HEK293 (cell line): ENCODE measurements around the gene URAD.
"Not testable (repeated sequence)": the region's sequence is repeated elsewhere in the genome, so short reads cannot be mapped to it uniquely, and the experiment has no call there.

Experiments used
- CTCF ChIA-PET: fragments of 350-600 bp; formaldehyde crosslinking; extraction: SDS; loops from one replicate; lab custom pipeline; 2021; ENCODE audit warnings: antibody characterized with exemption; lab: Yijun Ruan, JAX
- POLR2A ChIA-PET: fragments of 300-600 bp; formaldehyde crosslinking; extraction: SDS; loops from one replicate; lab custom pipeline; 2020; ENCODE audit warnings: antibody characterized with exemption, inconsistent platforms; lab: Yijun Ruan, JAX
- H3K27ac ChIP-seq: fragments of 200-500 bp; sonication (Bioruptor generic); 2 replicates; pipeline ENCODE4 v1.5.1; 2014; ENCODE audit warnings: low read depth, low read length, control low read depth, inconsistent platforms; ENCODE audit errors: extremely low read depth
- H3K36me3 ChIP-seq, 2 experiments: fragments of 200-500 bp in 1 of 2; sonication (Bioruptor generic) in 1 of 2; 1 replicate in 1 of 2; 2 replicates in 1 of 2; pipeline ENCODE4 v1.5.1; 2014 to 2017; ENCODE audit warnings: inconsistent platforms in 2 of 2, low read length in 2 of 2; ENCODE audit not compliant: control insufficient read depth in 2 of 2, insufficient read depth in 1 of 2
- H3K4me1 ChIP-seq: fragments of 200-500 bp; sonication (Bioruptor generic); 2 replicates; pipeline ENCODE4 v1.5.1; 2014; ENCODE audit warnings: mild to moderate bottlenecking, low read length, inconsistent platforms; ENCODE audit not compliant: control insufficient read depth, insufficient read depth
- H3K4me3 ChIP-seq: 2 replicates; pipeline ENCODE4 v1.5.1; 2011; ENCODE audit warnings: low read depth, mild to moderate bottlenecking, control low read depth, low read length, moderate library complexity
- H3K9me3 ChIP-seq: fragments of 200-500 bp; sonication (Bioruptor generic); 2 replicates; pipeline ENCODE4 v1.5.1; 2014; ENCODE audit warnings: low read depth, low read length, inconsistent platforms; ENCODE audit not compliant: control insufficient read depth, insufficient read depth
- AEBP2 ChIP-seq: fragments of 450-650 bp; formaldehyde crosslinking; IDR thresholded peaks from 2 replicates; pipeline ENCODE4 v1.5.1; 2016; ENCODE audit warnings: missing biosample characterization, missing genetic modification characterization, borderline replicate concordance
- EGR2 ChIP-seq: fragments of 450-650 bp; formaldehyde crosslinking; IDR thresholded peaks from 2 replicates; pipeline ENCODE4 v1.5.1; 2016; ENCODE audit warnings: low read depth, missing biosample characterization, missing genetic modification characterization
- OVOL3 ChIP-seq: fragments of 450-650 bp; formaldehyde crosslinking; IDR thresholded peaks from 2 replicates; pipeline ENCODE4 v1.5.1; 2016; ENCODE audit warnings: missing biosample characterization, missing genetic modification characterization
- SP2 ChIP-seq: fragments of 450-650 bp; formaldehyde crosslinking; IDR thresholded peaks from 2 replicates; pipeline ENCODE4 v1.5.1; 2016; ENCODE audit warnings: missing biosample characterization, missing genetic modification characterization
- SP7 ChIP-seq: fragments of 450-650 bp; formaldehyde crosslinking; IDR thresholded peaks from 2 replicates; pipeline ENCODE4 v1.5.1; 2016; ENCODE audit warnings: missing biosample characterization, missing genetic modification characterization
- ZFHX2 ChIP-seq: fragments of 450-650 bp; formaldehyde crosslinking; conservative IDR thresholded peaks from 2 replicates; pipeline ENCODE4 v1.5.1; 2016; ENCODE audit warnings: missing biosample characterization, missing genetic modification characterization
- ZFP37 ChIP-seq: fragments of 450-650 bp; formaldehyde crosslinking; IDR thresholded peaks from 2 replicates; pipeline ENCODE4 v1.5.1; 2016; ENCODE audit warnings: missing biosample characterization, missing genetic modification characterization
- ZNF175 ChIP-seq: fragments of 450-650 bp; formaldehyde crosslinking; IDR thresholded peaks from 2 replicates; pipeline ENCODE4 v1.5.1; 2016; ENCODE audit warnings: missing biosample characterization, missing genetic modification characterization
- ZNF24 ChIP-seq: fragments of 450-650 bp; formaldehyde crosslinking; IDR thresholded peaks from 2 replicates; pipeline ENCODE4 v1.5.1; 2016; ENCODE audit warnings: missing biosample characterization, missing genetic modification characterization
- ZNF280D ChIP-seq: fragments of 450-650 bp; formaldehyde crosslinking; IDR thresholded peaks from 2 replicates; pipeline ENCODE4 v1.5.1; 2016; ENCODE audit warnings: missing biosample characterization, missing genetic modification characterization
- ZNF416 ChIP-seq: fragments of 450-650 bp; formaldehyde crosslinking; IDR thresholded peaks from 2 replicates; pipeline ENCODE4 v1.5.1; 2016; ENCODE audit warnings: missing biosample characterization, missing genetic modification characterization
- ZNF514 ChIP-seq: fragments of 450-650 bp; formaldehyde crosslinking; IDR thresholded peaks from 2 replicates; pipeline ENCODE4 v1.5.1; 2016; ENCODE audit warnings: missing biosample characterization, missing genetic modification characterization
- ZNF585B ChIP-seq: fragments of 450-650 bp; formaldehyde crosslinking; IDR thresholded peaks from 2 replicates; pipeline ENCODE4 v1.5.1; 2016; ENCODE audit warnings: missing biosample characterization, missing genetic modification characterization
- ZNF610 ChIP-seq: fragments of 450-650 bp; formaldehyde crosslinking; IDR thresholded peaks from 2 replicates; pipeline ENCODE4 v1.5.1; 2016; ENCODE audit warnings: missing biosample characterization, missing genetic modification characterization, borderline replicate concordance
- ZNF792 ChIP-seq: fragments of 450-650 bp; formaldehyde crosslinking; IDR thresholded peaks from 2 replicates; pipeline ENCODE4 v1.5.1; 2016; ENCODE audit warnings: missing biosample characterization, missing genetic modification characterization
- TF ChIP-seq, protein P1 (sequence below): fragments of 450-650 bp; formaldehyde crosslinking; IDR thresholded peaks from 2 replicates; pipeline ENCODE4 v1.5.1; 2016; ENCODE audit warnings: missing biosample characterization, missing genetic modification characterization
- TF ChIP-seq, protein P2 (sequence below): fragments of 450-650 bp; formaldehyde crosslinking; IDR thresholded peaks from 2 replicates; pipeline ENCODE4 v1.5.1; 2016; ENCODE audit warnings: missing biosample characterization, missing genetic modification characterization, borderline replicate concordance
- TF ChIP-seq, protein P3 (sequence below): fragments of 450-650 bp; formaldehyde crosslinking; IDR thresholded peaks from 2 replicates; pipeline ENCODE4 v1.5.1; 2016; ENCODE audit warnings: missing biosample characterization, missing genetic modification characterization

Gene URAD

DNA sequence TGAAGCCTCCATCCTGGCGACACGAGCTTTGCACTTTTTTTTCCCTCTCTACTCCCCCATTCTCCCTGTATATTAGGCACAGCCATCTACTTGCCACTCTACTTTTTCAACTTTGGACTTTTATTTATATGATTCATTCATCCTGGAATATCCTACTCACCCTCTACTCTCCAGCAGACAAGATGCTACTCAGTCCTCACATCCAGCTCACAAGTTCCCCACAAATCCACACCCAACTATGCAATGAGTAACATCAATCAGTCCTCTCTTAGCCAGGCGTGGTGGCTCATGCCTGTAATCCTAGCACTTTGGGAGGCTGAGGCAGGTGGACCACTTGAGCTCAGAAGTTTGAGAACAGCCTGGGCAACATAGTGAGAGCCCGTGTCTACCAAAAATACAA is 23.9 kb upstream of the URAD start:
- TF ChIP-seq AEBP2 (tag by site-specific recombination), result no peak
- no peak for TF ChIP-seq OVOL3 (tag by site-specific recombination)
- no peak for TF ChIP-seq ZNF175 (tag by site-specific recombination)
- no peak for TF ChIP-seq ZNF792 (tag by site-specific recombination)
- TF ChIP-seq ZNF514 (tag by site-specific recombination), result no peak
- TF ChIP-seq, all 188 proteins: peak for 0
- Histone ChIP-seq H3K36me3 (no peaks in the 10 kb centered on the region), H3K9me3 (no peaks in the 10 kb centered on the region), H3K4me3 (no peak overlapping the region), H3K27ac (no peak overlapping the region), H3K4me1 (no peaks in the 10 kb centered on the region)
- POLR2A ChIA-PET, result no interaction called here
- CTCF ChIA-PET, result interaction anchor here (0.5 to 0.7 kb wide), 2 partner anchors 13 to 650 kb away, joined by 3 read pairs; no protein-coding TSS in a partner anchor

DNA sequence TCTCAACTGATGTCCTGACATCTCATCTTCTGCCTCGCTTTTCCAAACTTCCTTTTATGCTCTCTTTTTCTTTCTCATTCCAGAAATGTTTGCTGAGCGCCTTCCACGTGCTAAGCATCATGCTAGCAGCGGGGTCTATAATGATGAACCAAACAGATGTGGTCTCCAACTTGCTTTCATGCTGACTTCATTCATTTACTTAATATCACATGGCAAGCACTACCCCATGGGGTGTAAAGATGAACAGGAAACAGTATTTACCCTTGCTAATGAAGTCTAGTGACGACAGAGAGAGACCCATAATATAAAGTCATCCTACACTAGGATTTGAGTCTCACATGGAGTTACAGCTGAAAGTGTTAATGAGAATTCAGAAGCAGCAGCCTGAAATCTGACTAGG is 21.6 kb upstream of the URAD start:
- Histone ChIP-seq H3K4me3 (no peak overlapping the region), H3K9me3 (no peaks in the 10 kb centered on the region), H3K27ac (no peak overlapping the region), H3K4me1 (no peaks in the 10 kb centered on the region), H3K36me3 (no peaks in the 10 kb centered on the region)
- ChIA-PET POLR2A (no interaction called here), CTCF (interaction anchor here (0.7 kb wide), 1 partner anchor 9 kb away, joined by 3 read pairs; no protein-coding TSS in a partner anchor)
- TF ChIP-seq, protein P1, sequence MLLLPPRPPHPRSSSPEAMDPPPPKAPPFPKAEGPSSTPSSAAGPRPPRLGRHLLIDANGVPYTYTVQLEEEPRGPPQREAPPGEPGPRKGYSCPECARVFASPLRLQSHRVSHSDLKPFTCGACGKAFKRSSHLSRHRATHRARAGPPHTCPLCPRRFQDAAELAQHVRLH (tag by site-specific recombination), result no peak
- TF ChIP-seq ZNF416 (tag by site-specific recombination), result no peak
- no peak for TF ChIP-seq ZFP37 (tag by site-specific recombination)
- no peak for TF ChIP-seq SP2 (tag by site-specific recombination)
- TF ChIP-seq OVOL3 (tag by site-specific recombination), result no peak
- no peak for TF ChIP-seq SP7
- TF ChIP-seq ZFHX2, result no peak
- TF ChIP-seq ZNF24 (tag by site-specific recombination), result no peak
- TF ChIP-seq, protein P2, sequence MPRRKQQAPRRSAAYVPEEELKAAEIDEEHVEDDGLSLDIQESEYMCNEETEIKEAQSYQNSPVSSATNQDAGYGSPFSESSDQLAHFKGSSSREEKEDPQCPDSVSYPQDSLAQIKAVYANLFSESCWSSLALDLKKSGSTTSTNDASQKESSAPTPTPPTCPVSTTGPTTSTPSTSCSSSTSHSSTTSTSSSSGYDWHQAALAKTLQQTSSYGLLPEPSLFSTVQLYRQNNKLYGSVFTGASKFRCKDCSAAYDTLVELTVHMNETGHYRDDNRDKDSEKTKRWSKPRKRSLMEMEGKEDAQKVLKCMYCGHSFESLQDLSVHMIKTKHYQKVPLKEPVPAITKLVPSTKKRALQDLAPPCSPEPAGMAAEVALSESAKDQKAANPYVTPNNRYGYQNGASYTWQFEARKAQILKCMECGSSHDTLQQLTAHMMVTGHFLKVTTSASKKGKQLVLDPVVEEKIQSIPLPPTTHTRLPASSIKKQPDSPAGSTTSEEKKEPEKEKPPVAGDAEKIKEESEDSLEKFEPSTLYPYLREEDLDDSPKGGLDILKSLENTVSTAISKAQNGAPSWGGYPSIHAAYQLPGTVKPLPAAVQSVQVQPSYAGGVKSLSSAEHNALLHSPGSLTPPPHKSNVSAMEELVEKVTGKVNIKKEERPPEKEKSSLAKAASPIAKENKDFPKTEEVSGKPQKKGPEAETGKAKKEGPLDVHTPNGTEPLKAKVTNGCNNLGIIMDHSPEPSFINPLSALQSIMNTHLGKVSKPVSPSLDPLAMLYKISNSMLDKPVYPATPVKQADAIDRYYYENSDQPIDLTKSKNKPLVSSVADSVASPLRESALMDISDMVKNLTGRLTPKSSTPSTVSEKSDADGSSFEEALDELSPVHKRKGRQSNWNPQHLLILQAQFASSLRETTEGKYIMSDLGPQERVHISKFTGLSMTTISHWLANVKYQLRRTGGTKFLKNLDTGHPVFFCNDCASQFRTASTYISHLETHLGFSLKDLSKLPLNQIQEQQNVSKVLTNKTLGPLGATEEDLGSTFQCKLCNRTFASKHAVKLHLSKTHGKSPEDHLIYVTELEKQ (tag by site-specific recombination), result no peak
- TF ChIP-seq EGR2 (tag by site-specific recombination), result no peak
- no peak for TF ChIP-seq ZNF610 (tag by site-specific recombination)
- TF ChIP-seq, protein P3, sequence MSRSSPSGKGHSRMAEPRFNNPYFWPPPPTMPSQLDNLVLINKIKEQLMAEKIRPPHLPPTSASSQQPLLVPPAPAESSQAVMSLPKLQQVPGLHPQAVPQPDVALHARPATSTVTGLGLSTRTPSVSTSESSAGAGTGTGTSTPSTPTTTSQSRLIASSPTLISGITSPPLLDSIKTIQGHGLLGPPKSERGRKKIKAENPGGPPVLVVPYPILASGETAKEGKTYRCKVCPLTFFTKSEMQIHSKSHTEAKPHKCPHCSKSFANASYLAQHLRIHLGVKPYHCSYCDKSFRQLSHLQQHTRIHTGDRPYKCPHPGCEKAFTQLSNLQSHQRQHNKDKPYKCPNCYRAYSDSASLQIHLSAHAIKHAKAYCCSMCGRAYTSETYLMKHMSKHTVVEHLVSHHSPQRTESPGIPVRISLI (tag by site-specific recombination), result no peak
- TF ChIP-seq ZNF280D (tag by site-specific recombination), result no peak
- TF ChIP-seq ZNF585B (tag by site-specific recombination), result no peak

DNA sequence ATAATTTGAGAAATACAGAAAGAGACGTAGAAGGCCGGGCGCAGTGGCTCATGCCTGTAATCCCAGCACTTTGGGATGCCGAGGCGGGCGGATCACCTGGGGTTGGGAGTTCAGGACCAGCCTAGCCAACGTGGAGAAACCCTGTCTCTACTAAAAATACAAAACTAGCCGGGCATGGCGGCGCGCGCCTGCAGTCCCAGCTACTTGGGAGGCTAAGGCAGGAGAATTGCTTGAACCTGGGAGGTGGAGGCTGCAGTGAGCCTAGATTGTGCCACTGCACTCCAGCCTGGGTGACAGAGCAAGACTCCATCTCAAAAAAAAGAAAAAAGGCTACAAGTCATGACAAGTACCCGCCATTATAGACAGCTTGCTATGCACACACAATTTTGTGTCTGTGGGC is 16.5 kb upstream of the URAD start:
- POLR2A ChIA-PET, H3K4me3 ChIP-seq, H3K9me3 ChIP-seq, H3K27ac ChIP-seq, CTCF ChIA-PET, H3K36me3 ChIP-seq, H3K4me1 ChIP-seq: not testable (repeated sequence)
